ENCODE measurements around the gene BBS5. TPM values are rescaled to one million over a fixed set of nuclear protein-coding genes. Genes with fewer than 3 reads are reported as not detected.

BBS5 gene
- total and polyA plus RNA-seq, 2 experiments from 2014 or later: 3.5 to 3.7 TPM

GRCh38 chr2:169439900-169440299 lies 39.4 kb upstream of the BBS5 start:
- H3K4me2 ChIP-seq: no peak overlapping the region
- WGBS (ENCODE audit: low lambda C conversion rate, missing lambda C conversion rate): 88% methylated on average over 3 of the region's 3 CpGs
- H2AFZ ChIP-seq: no peak overlapping the region

DNA sequence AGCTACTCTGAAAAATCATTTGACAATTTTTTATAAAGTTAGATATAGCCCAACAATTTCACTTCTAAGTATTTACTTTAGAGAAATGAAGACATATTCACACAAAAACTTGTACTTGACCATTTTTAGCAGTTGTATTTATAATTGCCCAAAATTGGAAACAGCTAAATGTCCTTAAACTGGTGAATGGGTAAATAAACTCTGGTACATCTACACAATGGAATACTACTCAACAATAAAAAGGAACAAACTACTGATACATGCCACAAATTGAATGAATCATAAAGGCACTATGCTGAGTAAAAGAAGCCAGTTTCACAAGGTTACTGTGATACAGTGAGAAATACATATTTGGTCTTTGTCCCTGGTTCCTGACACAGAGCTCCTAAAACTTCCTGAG lies 32.8 kb upstream of the BBS5 start:
- H4K20me1 ChIP-seq (ENCODE audit: insufficient read depth, poor library complexity, severe bottlenecking): no peaks in the 10 kb centered on the region
- no peaks in the 10 kb centered on the region for H3K79me2 ChIP-seq
- no peak for TF ChIP-seq EZH2 (IDR thresholded peaks at IDR 0.05; ENCODE audit: borderline replicate concordance)
- no peak overlapping the region for H3K4me3 ChIP-seq
- H2AFZ ChIP-seq: no peak overlapping the region
- no peaks in the 10 kb centered on the region for H3K9me2 ChIP-seq (replicated peaks; ENCODE audit: insufficient read depth)
- no peak for DNase-seq (ENCODE audit: low spot score)
- no peak overlapping the region for H3K4me2 ChIP-seq
- no peak overlapping the region for H3K27ac ChIP-seq
- H3K27me3 ChIP-seq: no peaks in the 10 kb centered on the region
- no peaks in the 10 kb centered on the region for H3K36me3 ChIP-seq (replicated peaks; ENCODE audit: insufficient read depth, low read depth)
- no peaks in the 10 kb centered on the region for H3K4me1 ChIP-seq (ENCODE audit: insufficient read depth)
- H3K9me3 ChIP-seq (ENCODE audit: low read depth): no peaks in the 10 kb centered on the region

More at GRCh38 chr2:169439900-169440299, 39.4 kb upstream of the BBS5 start:
- Histone ChIP-seq H3K36me3 (replicated peaks; ENCODE audit: insufficient read depth, low read depth) (no peaks in the 10 kb centered on the region), H3K9me2 (replicated peaks; ENCODE audit: insufficient read depth) (no peaks in the 10 kb centered on the region), H4K20me1 (ENCODE audit: insufficient read depth, poor library complexity, severe bottlenecking) (no peaks in the 10 kb centered on the region), H3K27ac (no peak overlapping the region), H3K9me3 (ENCODE audit: low read depth) (no peaks in the 10 kb centered on the region), H3K4me3 (no peak overlapping the region), H3K27me3 (no peaks in the 10 kb centered on the region), H3K79me2 (no peaks in the 10 kb centered on the region), H3K4me1 (ENCODE audit: insufficient read depth) (no peaks in the 10 kb centered on the region)
- TF ChIP-seq EZH2phosphoT487 (IDR thresholded peaks at IDR 0.05; ENCODE audit: low read depth, severe bottlenecking, unreplicated experiment) (no peak), EZH2 (IDR thresholded peaks at IDR 0.05; ENCODE audit: borderline replicate concordance) (no peak)
- TF ChIP-seq, protein P1, sequence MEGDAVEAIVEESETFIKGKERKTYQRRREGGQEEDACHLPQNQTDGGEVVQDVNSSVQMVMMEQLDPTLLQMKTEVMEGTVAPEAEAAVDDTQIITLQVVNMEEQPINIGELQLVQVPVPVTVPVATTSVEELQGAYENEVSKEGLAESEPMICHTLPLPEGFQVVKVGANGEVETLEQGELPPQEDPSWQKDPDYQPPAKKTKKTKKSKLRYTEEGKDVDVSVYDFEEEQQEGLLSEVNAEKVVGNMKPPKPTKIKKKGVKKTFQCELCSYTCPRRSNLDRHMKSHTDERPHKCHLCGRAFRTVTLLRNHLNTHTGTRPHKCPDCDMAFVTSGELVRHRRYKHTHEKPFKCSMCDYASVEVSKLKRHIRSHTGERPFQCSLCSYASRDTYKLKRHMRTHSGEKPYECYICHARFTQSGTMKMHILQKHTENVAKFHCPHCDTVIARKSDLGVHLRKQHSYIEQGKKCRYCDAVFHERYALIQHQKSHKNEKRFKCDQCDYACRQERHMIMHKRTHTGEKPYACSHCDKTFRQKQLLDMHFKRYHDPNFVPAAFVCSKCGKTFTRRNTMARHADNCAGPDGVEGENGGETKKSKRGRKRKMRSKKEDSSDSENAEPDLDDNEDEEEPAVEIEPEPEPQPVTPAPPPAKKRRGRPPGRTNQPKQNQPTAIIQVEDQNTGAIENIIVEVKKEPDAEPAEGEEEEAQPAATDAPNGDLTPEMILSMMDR (IDR thresholded peaks at IDR 0.05; ENCODE audit: poor library complexity): no peak
- DNase-seq (ENCODE audit: low spot score): no peak

GRCh38 chr2:169448316-169448715 lies 31.0 kb upstream of the BBS5 start:
- 65% methylated on average over 3 of the region's 3 CpGs for WGBS (ENCODE audit: low lambda C conversion rate, missing lambda C conversion rate)
- H3K4me2 ChIP-seq: no peak overlapping the region
- H3K27ac ChIP-seq: no peak overlapping the region
- H3K4me1 ChIP-seq (ENCODE audit: insufficient read depth): no peaks in the 10 kb centered on the region
- H4K20me1 ChIP-seq (ENCODE audit: insufficient read depth, poor library complexity, severe bottlenecking): no peaks in the 10 kb centered on the region
- H3K4me3 ChIP-seq: no peak overlapping the region
- H3K36me3 ChIP-seq (replicated peaks; ENCODE audit: insufficient read depth, low read depth): no peaks in the 10 kb centered on the region
- no peaks in the 10 kb centered on the region for H3K79me2 ChIP-seq
- no peak for TF ChIP-seq EZH2 (IDR thresholded peaks at IDR 0.05; ENCODE audit: borderline replicate concordance)
- no peak for TF ChIP-seq EZH2phosphoT487 (IDR thresholded peaks at IDR 0.05; ENCODE audit: low read depth, severe bottlenecking, unreplicated experiment)
- TF ChIP-seq, protein P1 (IDR thresholded peaks at IDR 0.05; ENCODE audit: poor library complexity): no peak
- no peak overlapping the region for H2AFZ ChIP-seq
- DNase-seq (ENCODE audit: low spot score): no peak
- H3K27me3 ChIP-seq: no peaks in the 10 kb centered on the region
- H3K9me3 ChIP-seq (ENCODE audit: low read depth): no peaks in the 10 kb centered on the region
- no peaks in the 10 kb centered on the region for H3K9me2 ChIP-seq (replicated peaks; ENCODE audit: insufficient read depth)

- Histone ChIP-seq H3K27me3 (no peaks in the 10 kb centered on the region), H3K79me2 (no peaks in the 10 kb centered on the region), H3K4me3 (no peak overlapping the region), H3K36me3 (replicated peaks; ENCODE audit: insufficient read depth, low read depth) (no peaks in the 10 kb centered on the region), H3K4me1 (ENCODE audit: insufficient read depth) (no peaks in the 10 kb centered on the region), H3K4me2 (no peak overlapping the region), H3K9me2 (replicated peaks; ENCODE audit: insufficient read depth) (no peaks in the 10 kb centered on the region), H4K20me1 (ENCODE audit: insufficient read depth, poor library complexity, severe bottlenecking) (no peaks in the 10 kb centered on the region), H3K9me3 (ENCODE audit: low read depth) (no peaks in the 10 kb centered on the region), H2AFZ (no peak overlapping the region), H3K27ac (no peak overlapping the region)
- DNase-seq (ENCODE audit: low spot score): no peak
- 88% methylated on average over 1 of the region's 1 CpG for WGBS (ENCODE audit: low lambda C conversion rate, missing lambda C conversion rate)
- TF ChIP-seq EZH2phosphoT487 (IDR thresholded peaks at IDR 0.05; ENCODE audit: low read depth, severe bottlenecking, unreplicated experiment) (no peak), EZH2 (IDR thresholded peaks at IDR 0.05; ENCODE audit: borderline replicate concordance) (no peak)
- TF ChIP-seq, protein P1 (IDR thresholded peaks at IDR 0.05; ENCODE audit: poor library complexity): no peak
Measured at GRCh38 chr2:169448865-169449264, 30.4 kb upstream of the BBS5 start.

All from hepatocyte (in vitro differentiated cells).